Subcutaneous adipose tissue (tissue), 4 donors: ENCODE results near the gene SYTL1. TPM values are rescaled to one million over a fixed set of nuclear protein-coding genes. Genes with fewer than 3 reads are reported as not detected.

ENCODE experiments used
- total RNA-seq, 4 donors: library from RNA; depleted of rRNA; stranded (reverse); fragments of >200 nt; gene quantifications; one replicate each; pipeline ENCODE4 v1.1.0, GENCODE V29; 2016
- TF ChIP-seq, protein P1 (sequence below): fragments of 450-650 bp; IDR thresholded peaks from one replicate; pipeline ENCODE4 v1.5.1; 2016; ENCODE audit warnings: low read depth, mild to moderate bottlenecking, control low read depth, antibody characterized with exemption, moderate library complexity

Gene SYTL1
- total RNA-seq, 4 donors from 2014 or later = 0.94 to 1.9 (median 1.1) TPM; not detected in 1

DNA sequence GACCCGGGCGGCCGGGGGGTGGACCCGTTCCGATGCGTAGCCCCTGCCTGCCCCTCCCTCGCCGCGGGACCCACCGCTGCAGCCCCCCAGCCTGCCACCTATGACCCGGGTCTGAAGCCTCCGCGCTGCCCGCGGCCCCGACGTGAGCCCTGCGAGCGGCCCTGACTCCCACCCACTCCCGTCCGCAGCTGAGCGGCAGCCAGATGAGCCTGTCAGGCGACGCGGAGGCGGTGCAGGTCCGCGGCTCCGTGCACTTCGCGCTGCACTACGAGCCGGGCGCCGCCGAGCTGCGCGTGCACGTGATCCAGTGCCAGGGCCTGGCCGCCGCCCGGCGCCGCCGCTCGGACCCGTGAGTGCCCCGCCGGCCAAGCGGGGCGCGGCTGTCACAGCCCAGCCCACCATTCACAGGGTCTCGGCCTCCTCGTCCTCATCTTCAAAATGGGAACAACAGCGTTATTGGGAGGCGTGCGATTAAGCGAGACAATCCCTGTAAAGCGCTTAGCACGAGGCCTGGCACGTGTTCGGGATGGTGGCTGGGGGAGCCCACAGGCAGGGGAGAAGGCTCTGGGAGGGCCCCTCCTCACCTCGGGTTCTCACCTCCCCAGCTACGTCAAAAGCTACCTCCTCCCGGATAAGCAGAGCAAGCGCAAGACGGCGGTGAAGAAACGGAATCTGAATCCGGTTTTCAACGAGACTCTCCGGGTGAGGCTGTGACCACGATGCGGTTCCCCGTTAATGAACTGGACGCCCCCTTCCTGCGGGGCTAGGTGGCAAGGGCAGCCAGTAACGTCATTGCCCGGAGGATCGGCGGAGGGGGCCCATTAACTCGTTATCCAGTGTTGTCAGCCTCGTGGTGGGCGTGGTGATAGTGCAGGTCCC, 8.2 kb downstream of the SYTL1 start:
- TF ChIP-seq, protein P1, sequence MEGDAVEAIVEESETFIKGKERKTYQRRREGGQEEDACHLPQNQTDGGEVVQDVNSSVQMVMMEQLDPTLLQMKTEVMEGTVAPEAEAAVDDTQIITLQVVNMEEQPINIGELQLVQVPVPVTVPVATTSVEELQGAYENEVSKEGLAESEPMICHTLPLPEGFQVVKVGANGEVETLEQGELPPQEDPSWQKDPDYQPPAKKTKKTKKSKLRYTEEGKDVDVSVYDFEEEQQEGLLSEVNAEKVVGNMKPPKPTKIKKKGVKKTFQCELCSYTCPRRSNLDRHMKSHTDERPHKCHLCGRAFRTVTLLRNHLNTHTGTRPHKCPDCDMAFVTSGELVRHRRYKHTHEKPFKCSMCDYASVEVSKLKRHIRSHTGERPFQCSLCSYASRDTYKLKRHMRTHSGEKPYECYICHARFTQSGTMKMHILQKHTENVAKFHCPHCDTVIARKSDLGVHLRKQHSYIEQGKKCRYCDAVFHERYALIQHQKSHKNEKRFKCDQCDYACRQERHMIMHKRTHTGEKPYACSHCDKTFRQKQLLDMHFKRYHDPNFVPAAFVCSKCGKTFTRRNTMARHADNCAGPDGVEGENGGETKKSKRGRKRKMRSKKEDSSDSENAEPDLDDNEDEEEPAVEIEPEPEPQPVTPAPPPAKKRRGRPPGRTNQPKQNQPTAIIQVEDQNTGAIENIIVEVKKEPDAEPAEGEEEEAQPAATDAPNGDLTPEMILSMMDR = no peak

DNA sequence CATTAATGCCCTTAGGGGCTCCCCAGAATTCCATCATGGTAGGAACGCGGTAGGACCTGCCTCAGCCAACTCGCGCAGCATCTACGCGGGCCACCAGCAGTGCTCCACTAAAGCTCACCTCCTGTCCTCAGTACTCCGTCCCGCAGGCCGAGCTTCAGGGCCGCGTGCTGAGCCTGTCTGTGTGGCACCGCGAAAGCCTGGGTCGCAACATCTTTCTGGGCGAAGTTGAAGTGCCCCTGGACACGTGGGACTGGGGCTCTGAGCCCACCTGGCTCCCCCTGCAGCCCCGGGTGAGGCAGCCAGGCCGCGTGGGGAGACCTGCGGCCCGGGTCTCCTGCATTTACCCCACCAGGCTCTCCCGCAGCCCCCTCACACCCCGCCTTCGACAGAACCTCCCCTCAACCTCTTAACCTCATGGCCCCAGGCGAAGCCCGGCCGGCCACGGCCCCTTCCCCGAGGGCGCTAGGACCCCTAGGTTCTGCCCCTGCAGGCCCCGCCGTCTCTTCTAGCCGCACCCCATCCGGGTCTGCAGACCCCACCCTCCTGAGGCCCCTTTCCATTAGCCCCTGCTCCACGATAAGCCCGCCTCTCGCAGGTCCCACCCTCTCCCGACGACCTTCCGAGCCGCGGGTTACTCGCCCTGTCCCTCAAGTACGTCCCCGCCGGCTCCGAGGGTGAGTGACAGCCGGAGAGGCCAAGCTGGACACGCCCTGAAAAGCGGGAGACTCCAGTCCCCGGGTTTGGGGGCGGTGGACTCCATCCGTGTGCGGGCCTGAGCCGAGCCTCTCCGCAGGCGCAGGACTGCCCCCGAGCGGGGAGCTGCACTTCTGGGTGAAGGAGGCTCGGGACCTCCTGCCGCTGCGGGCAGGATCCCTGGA, 9.1 kb downstream of the SYTL1 start:
- TF ChIP-seq, protein P1 = no peak

DNA sequence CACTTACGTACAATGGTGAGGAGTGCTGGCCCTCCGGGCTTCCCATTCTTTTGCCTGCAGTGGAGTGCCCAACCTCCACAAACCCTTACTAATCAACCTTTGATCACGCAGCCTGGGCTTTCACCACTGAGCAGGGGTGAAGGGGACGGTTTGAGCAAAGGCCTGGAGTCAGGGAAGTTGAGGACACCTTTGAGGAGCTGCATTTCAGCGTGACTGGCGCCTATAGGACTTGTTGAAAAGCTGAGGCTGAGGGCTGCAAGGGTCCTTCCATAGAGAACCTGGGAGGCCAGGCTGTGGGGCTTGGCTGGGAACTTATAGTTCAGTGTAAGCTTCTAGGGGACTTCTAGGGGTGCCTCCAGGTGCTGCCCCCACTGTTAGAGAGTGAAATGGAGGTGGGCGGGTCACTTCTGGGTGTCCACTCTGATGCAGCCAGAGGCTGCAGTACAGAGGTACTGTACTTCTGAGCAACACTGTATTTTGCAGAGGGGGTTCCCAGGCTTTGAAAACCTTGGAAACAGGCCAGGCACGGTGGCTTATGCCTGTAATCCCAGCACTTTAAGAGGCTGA, 9.8 kb downstream of the SYTL1 start:
- TF ChIP-seq, protein P1 = no peak

DNA sequence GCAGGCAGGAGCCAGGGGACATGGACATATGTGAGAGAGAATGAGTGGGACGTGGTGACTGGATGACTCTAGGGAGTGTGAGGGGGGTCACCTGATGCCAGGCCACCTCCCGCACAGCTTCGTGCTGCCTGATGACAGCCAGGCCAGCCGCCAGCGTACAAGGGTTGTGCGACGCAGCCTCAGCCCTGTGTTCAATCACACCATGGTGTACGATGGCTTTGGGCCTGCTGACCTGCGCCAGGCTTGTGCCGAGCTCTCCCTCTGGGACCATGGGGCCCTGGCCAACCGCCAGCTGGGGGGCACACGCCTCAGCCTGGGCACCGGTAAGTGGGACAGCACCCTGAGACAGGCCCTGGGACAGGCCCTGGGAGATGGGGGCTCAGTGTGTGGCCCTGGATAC, 11.3 kb downstream of the SYTL1 start:
- TF ChIP-seq, protein P1 = no peak

DNA sequence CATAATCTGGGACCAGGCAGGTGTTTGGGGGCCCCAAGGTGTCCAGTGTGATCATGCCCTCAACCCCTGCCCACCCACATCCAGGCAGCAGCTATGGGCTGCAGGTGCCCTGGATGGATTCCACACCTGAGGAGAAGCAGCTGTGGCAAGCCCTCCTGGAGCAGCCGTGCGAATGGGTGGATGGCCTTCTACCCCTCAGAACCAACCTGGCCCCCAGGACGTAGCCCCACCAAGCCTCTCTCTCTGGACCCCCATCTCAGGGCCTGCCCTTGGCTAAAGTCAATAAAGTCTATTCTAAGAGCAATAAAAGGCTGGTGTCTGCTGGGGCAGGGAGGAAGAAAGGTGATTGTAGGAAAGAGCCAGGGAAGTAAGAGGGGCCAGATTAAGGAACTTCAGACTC, 11.8 kb downstream of the SYTL1 start:
- TF ChIP-seq, protein P1 = no peak

DNA sequence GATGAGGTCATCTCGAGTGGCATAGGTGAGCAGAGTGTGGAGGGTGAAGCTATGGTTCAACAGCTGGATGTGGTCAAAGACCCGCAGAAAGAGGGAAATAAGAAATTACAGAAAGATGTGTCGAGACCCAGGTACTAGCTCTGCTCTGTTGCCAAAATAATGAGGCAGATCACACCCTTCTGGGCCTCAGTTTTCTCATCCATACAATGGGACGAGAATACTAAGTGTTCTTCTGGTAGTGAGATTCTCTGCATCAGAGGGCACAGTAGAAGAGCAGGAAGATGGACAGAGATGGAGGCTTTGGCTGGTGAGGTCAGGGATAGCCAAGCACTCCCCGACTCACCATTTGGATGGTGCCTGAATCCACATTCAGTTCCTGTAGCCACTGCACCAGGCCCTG, 13.9 kb downstream of the SYTL1 start:
- TF ChIP-seq, protein P1 = no peak

DNA sequence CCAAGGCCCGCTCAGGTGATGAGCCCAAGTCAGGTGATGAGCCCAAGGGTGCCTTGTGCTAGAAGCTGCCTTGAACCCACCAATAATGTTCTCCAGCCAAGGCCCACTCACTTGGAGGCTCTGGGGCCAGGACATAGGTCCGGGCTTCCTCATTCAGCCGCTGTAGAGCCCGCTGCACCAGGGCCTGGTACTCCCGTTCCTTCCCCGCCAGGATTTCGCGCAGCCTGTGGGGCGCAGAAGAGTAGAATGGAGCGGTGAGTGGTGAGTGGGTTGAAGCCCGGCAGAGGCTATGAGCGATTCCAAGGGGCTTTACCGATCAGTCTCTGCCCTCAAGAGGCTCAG, 14.4 kb downstream of the SYTL1 start:
- TF ChIP-seq, protein P1 = no peak
